Renal cortex interstitium (tissue), 3 donors: ENCODE measurements around the gene ZNFX1. TPM values are rescaled to one million over a fixed set of nuclear protein-coding genes. Genes with fewer than 3 reads are reported as not detected.

ENCODE experiments used
- polyA plus RNA-seq, 3 donors: library from polyadenylated mRNA; unstranded; fragments of 120-200 nt; gene quantifications; one replicate each; pipeline ENCODE4 v1.2.1, GENCODE V29; 2013; ENCODE audit not compliant: insufficient read length in 3 of 3

The ZNFX1 gene
- polyA plus RNA-seq, 3 donors, result 14.4 to 17.1 (median 16.0) TPM

Other genes starting within 250 kb of the ZNFX1 start
- gene CSE1L, start 231.7 kb downstream of the ZNFX1 start, polyA plus RNA-seq, result 100 to 1,000 TPM in 2 of 3 donors, 10 to 100 TPM in 1; 89.9 to 117 (median 105) TPM
- 100 to 1,000 TPM; 111 to 121 (median 119) TPM for gene STAU1, start 89.7 kb downstream of the ZNFX1 start, polyA plus RNA-seq
- gene DDX27, start 58.6 kb downstream of the ZNFX1 start, polyA plus RNA-seq, result 10 to 100 TPM; 47.1 to 52.0 (median 48.4) TPM
- gene KCNB1, start 204.6 kb upstream of the ZNFX1 start, polyA plus RNA-seq, result 1 to 10 TPM in 1 of 3 donors, under 1 TPM in 2; 0.39 to 1.1 (median 0.74) TPM